GM12801 (cell line): Measurements from ENCODE around the gene PCTP.

Source experiments
- CTCF ChIP-seq: IDR thresholded peaks from one replicate; pipeline ENCODE4 v1.5.1; 2011; ENCODE audit warnings: control low read depth; ENCODE audit not compliant: insufficient read length; ENCODE audit errors: extremely low read depth

PCTP gene

GRCh38 chr17:55747209-55747608 lies 3.6 kb upstream of the PCTP start:
- no peak for TF ChIP-seq CTCF

GRCh38 chr17:55748841-55749240 lies 2.0 kb upstream of the PCTP start:
- no peak for TF ChIP-seq CTCF

- TF ChIP-seq CTCF = no peak
Measured at GRCh38 chr17:55749985-55750384, 866 bp upstream of the PCTP start.

GRCh38 chr17:55751720-55752250 lies 934 bp downstream of the PCTP start:
- TF ChIP-seq CTCF = no peak

GRCh38 chr17:55756689-55757088 lies 5.8 kb downstream of the PCTP start:
- no peak for TF ChIP-seq CTCF

GRCh38 chr17:55757659-55758058 lies 6.8 kb downstream of the PCTP start:
- TF ChIP-seq CTCF = no peak

GRCh38 chr17:55758171-55758570 lies 7.3 kb downstream of the PCTP start:
- no peak for TF ChIP-seq CTCF

GRCh38 chr17:55760643-55761355 lies 9.9 kb downstream of the PCTP start:
- no peak for TF ChIP-seq CTCF
